ENCODE results near the gene UAP1.

DNA sequence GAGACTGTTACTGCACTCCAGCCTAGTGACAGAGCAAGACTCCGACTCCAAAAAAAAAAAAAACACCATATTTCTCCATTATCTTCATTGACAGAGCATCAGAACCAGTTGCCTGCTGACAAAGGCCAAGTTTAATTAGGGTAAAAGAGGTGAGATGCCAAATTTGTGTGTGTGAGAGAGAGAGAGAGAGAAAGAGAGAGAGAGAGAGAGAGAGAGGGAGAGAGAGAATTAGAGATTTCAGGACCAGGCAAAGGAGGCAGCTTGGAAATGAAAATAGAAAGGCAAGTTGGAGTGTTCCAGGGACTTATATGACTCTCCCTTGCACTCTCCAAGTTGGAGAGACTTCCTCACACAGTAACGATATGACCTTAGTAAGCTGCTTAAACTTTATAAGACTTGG is 24.3 kb upstream of the UAP1 start:
- TF ChIP-seq, protein P1, sequence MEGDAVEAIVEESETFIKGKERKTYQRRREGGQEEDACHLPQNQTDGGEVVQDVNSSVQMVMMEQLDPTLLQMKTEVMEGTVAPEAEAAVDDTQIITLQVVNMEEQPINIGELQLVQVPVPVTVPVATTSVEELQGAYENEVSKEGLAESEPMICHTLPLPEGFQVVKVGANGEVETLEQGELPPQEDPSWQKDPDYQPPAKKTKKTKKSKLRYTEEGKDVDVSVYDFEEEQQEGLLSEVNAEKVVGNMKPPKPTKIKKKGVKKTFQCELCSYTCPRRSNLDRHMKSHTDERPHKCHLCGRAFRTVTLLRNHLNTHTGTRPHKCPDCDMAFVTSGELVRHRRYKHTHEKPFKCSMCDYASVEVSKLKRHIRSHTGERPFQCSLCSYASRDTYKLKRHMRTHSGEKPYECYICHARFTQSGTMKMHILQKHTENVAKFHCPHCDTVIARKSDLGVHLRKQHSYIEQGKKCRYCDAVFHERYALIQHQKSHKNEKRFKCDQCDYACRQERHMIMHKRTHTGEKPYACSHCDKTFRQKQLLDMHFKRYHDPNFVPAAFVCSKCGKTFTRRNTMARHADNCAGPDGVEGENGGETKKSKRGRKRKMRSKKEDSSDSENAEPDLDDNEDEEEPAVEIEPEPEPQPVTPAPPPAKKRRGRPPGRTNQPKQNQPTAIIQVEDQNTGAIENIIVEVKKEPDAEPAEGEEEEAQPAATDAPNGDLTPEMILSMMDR (conservative IDR thresholded peaks at IDR 0.05), result no peak
- TF ChIP-seq ZFX (IDR thresholded peaks at IDR 0.05), result no peak
